Bronchial epithelial cell (primary cell): ENCODE results near the gene PSMB2. TPM values are rescaled to one million over a fixed set of nuclear protein-coding genes. Genes with fewer than 3 reads are reported as not detected.
A peak's percentile ranks its signal among the peaks of the same experiment; 100 is the strongest.

Experiments used
- DNase-seq: peaks from one replicate; pipeline ENCODE4 v3.0.0-alpha.2; 2010; ENCODE audit warnings: low read depth
- FAIRE-seq: peaks from 2 replicates; lab custom pipeline; 2011; peaks lifted over from hg19 to GRCh38; lab: Jason Lieb, UNC
- H3K27me3 ChIP-seq: 2 replicates; pipeline ENCODE4 v1.5.1; 2011; ENCODE audit warnings: low read length; ENCODE audit not compliant: control insufficient read depth, insufficient read depth
- H3K36me3 ChIP-seq: 2 replicates; pipeline ENCODE4 v1.5.1; 2011; ENCODE audit warnings: low read length; ENCODE audit not compliant: control insufficient read depth, insufficient read depth
- H3K4me3 ChIP-seq: 2 replicates; pipeline ENCODE4 v1.5.1; 2011; ENCODE audit warnings: mild to moderate bottlenecking, low read depth, low read length, control low read depth
- CTCF ChIP-seq: IDR thresholded peaks from 2 replicates; pipeline ENCODE4 v1.5.1; 2011; ENCODE audit warnings: mild to moderate bottlenecking, moderate library complexity, low read length, control low read depth, inconsistent platforms; ENCODE audit not compliant: insufficient read depth, severe bottlenecking
- total RNA-seq: library from RNA; depleted of rRNA; stranded (reverse); fragments of >200 nt; gene quantifications from 2 replicates; pipeline ENCODE4 v1.2.1, GENCODE V29; 2014

Gene PSMB2
- total RNA-seq, 1 donor from 2014 or later: 12.4 TPM

- H3K36me3 ChIP-seq: no peaks in the 10 kb centered on the region
- DNase-seq (no peak), FAIRE-seq (peak; percentile 32)
- no peaks in the 10 kb centered on the region for H3K27me3 ChIP-seq
- no peak for TF ChIP-seq CTCF
- H3K4me3 ChIP-seq: no peak overlapping the region
These were observed 67.1 kb downstream of the PSMB2 start for GRCh38 chr1:35574125-35574654.

GRCh38 chr1:35573198-35574124 is 67.9 kb downstream of the PSMB2 start, which contains the start of gene TFAP2E:
Gene TFAP2E (plus strand): TSS chr1:35573314. CDS start chr1:35573578, 264 bp downstream.
- no peak for TF ChIP-seq CTCF
- H3K4me3 ChIP-seq: peak within 1 kb of the TSS; percentile 50
- H3K36me3 ChIP-seq: no peaks in the 10 kb centered on the region
- H3K27me3 ChIP-seq: no peaks in the 10 kb centered on the region
- FAIRE-seq: no peak
- DNase-seq: no peak

GRCh38 chr1:35572296-35572695 is 69.0 kb downstream of the PSMB2 start:
- peak; percentile 47 for FAIRE-seq
- no peaks in the 10 kb centered on the region for H3K27me3 ChIP-seq
- no peaks in the 10 kb centered on the region for H3K36me3 ChIP-seq
- no peak for TF ChIP-seq CTCF
- H3K4me3 ChIP-seq: no peak overlapping the region
- peak; percentile 52 for DNase-seq

- H3K27me3 ChIP-seq: no peaks in the 10 kb centered on the region
- FAIRE-seq (no peak), DNase-seq (no peak)
- no peak for TF ChIP-seq CTCF
- H3K4me3 ChIP-seq: no peak overlapping the region
- no peaks in the 10 kb centered on the region for H3K36me3 ChIP-seq
These were observed 70.1 kb downstream of the PSMB2 start for GRCh38 chr1:35571263-35571662.

- Histone ChIP-seq H3K36me3 (peaks cover 3% of the 10 kb centered on the region), H3K27me3 (no peaks in the 10 kb centered on the region), H3K4me3 (no peak overlapping the region)
- FAIRE-seq: no peak
- no peak for TF ChIP-seq CTCF
- DNase-seq: no peak
These were observed 70.7 kb downstream of the PSMB2 start for GRCh38 chr1:35570589-35571137.
